HG03442 (cell line): Measurements from ENCODE around the gene LRRC51.
"Not testable (repeated sequence)": the region's sequence is repeated elsewhere in the genome, so short reads cannot be mapped to it uniquely, and the experiment has no call there.

Experiments used
- ATAC-seq: cut with Tn5 transposase; IDR thresholded peaks from one replicate; pipeline ENCODE4 v1.9.1; 2021; ENCODE audit warnings: mild to moderate bottlenecking, moderate library complexity; ENCODE audit not compliant: unreplicated experiment

Gene LRRC51

GRCh38 chr11:72136684-72137262, 56.1 kb downstream of the LRRC51 start:
- ATAC-seq, result no peak

- ATAC-seq, result no peak
These were observed 58.3 kb downstream of the LRRC51 start for GRCh38 chr11:72138821-72139390.

GRCh38 chr11:72139500-72139899, 58.9 kb downstream of the LRRC51 start:
- no peak for ATAC-seq

GRCh38 chr11:72140661-72141060, 60.0 kb downstream of the LRRC51 start:
- ATAC-seq, result no peak

- no peak for ATAC-seq
These were observed 60.4 kb downstream of the LRRC51 start for GRCh38 chr11:72141066-72141465.

GRCh38 chr11:72142086-72142485, 61.4 kb downstream of the LRRC51 start:
- ATAC-seq, result not testable (repeated sequence)

- ATAC-seq, result not testable (repeated sequence)
These were observed 61.9 kb downstream of the LRRC51 start for GRCh38 chr11:72142543-72142942.

GRCh38 chr11:72144807-72145565, 64.3 kb downstream of the LRRC51 start:
- ATAC-seq, result no peak
